ENCODE data around the gene PCBD1. TPM values are rescaled to one million over a fixed set of nuclear protein-coding genes. Genes with fewer than 3 reads are reported as not detected.

PCBD1 gene
- total and polyA plus RNA-seq, 2 donors from 2014 or later = 90.1 to 371 TPM

DNA sequence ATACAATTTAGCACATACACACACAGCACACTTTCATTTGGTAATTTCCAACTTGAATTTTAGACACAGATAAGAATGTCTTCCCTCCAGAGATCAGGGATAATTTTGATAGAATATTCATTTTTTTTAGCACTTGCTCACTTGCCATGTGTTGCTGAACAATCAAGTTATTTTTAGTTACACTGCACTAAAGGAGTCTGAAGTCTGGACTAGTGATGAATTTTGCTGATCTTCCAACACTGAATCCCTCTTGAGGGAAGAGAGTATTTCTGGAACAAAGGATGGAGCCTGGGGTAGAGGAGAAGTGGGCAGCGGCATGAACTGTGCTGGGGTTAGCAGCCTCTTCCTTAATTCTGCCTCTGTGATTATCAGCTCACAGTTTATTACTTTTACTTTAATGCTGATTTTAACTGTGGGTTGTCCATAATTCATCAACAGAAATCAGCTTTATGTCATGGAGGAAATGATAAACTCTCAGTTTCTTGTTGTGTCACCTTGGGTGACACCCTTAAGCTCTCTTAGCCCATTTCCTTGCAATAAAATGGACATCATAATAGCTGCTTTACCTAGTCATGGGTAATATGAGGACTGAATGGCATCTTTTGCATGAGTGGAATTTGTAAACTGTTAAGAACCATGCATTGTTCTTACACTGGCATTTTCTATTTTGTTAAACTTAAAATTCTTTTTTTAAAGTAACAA is 40.6 kb downstream of the PCBD1 start:
- Histone ChIP-seq H3K9me3 (ENCODE audit: control insufficient read depth in 2 of 3, insufficient read depth in 1 of 3, low read length in 3 of 3) (no peaks in the 10 kb centered on the region), H3K36me3 (ENCODE audit: control insufficient read depth in 2 of 3, insufficient read depth in 3 of 3, low read length in 3 of 3) (peaks cover 0 to 19% (median 3%) of the 10 kb centered on the region in 3 donors), H3K9ac (ENCODE audit: low read length in 3 of 3) (no peak overlapping the region), H3K27ac (ENCODE audit: low read depth in 2 of 2, low read length in 2 of 2) (no peak overlapping the region), H3K4me1 (ENCODE audit: control insufficient read depth in 2 of 3, insufficient read depth in 2 of 3, low read depth in 1 of 3, low read length in 3 of 3) (peaks cover 0 to 5% (median 3%) of the 10 kb centered on the region in 3 donors), H3K27me3 (ENCODE audit: control insufficient read depth, insufficient read depth, low read length) (no peaks in the 10 kb centered on the region), H3K4me3 (ENCODE audit: low read length in 3 of 3) (no peak overlapping the region)
- intact Hi-C loops (cut with DNase I) = no loop called here
- no peak for DNase-seq
- TF ChIP-seq, protein P1, sequence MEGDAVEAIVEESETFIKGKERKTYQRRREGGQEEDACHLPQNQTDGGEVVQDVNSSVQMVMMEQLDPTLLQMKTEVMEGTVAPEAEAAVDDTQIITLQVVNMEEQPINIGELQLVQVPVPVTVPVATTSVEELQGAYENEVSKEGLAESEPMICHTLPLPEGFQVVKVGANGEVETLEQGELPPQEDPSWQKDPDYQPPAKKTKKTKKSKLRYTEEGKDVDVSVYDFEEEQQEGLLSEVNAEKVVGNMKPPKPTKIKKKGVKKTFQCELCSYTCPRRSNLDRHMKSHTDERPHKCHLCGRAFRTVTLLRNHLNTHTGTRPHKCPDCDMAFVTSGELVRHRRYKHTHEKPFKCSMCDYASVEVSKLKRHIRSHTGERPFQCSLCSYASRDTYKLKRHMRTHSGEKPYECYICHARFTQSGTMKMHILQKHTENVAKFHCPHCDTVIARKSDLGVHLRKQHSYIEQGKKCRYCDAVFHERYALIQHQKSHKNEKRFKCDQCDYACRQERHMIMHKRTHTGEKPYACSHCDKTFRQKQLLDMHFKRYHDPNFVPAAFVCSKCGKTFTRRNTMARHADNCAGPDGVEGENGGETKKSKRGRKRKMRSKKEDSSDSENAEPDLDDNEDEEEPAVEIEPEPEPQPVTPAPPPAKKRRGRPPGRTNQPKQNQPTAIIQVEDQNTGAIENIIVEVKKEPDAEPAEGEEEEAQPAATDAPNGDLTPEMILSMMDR (IDR thresholded peaks at IDR 0.05; ENCODE audit: borderline replicate concordance, extremely low read depth, insufficient read depth) = no peak
- no peak for FAIRE-seq

DNA sequence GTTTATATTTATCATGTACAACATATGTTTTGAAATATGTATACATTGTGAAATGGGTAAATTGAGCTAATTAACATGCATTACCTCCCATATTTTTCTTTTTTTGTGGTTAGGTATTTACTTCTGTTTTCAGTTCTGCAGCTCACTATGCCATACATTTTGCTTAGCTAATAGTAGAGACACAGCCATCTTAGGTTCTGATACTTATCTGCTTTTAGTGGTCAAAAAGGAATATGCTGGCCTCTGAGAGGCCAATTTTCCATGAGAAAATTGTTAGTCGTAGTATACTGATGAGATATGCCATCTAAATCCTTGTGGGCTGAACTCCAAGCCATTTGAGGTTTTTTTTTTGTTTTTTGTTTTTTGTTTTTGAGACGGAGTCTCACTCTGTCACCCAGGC is 41.6 kb downstream of the PCBD1 start:
- no peak overlapping the region for H3K4me3 ChIP-seq (ENCODE audit: low read length in 3 of 3)
- TF ChIP-seq, protein P1 (IDR thresholded peaks at IDR 0.05; ENCODE audit: borderline replicate concordance, extremely low read depth, insufficient read depth) = no peak

DNA sequence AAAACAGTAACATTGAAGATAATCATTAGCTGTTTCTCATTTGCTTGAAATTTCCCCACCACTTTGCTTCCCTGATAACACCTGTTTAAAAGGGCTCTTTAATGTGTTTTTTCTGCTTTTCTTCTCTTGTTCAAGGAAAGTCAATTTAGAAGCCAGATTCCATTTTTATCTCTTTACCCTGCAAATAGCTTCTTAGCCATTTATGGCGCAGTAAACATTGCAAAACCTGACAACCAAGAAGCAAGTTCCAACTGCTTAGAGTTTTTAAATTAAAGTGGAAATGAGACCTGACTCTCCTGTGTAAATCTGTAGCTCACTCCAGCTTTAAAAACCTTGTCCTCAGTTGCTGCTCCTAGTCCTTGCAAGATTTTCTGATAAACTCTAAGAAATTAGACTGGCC is 42.5 kb downstream of the PCBD1 start:
- Histone ChIP-seq H3K27ac (ENCODE audit: low read depth in 2 of 2, low read length in 2 of 2) (no peak overlapping the region), H3K9me3 (ENCODE audit: control insufficient read depth in 2 of 3, insufficient read depth in 1 of 3, low read length in 3 of 3) (no peaks in the 10 kb centered on the region), H3K9ac (ENCODE audit: low read length in 3 of 3) (no peak overlapping the region), H3K4me1 (ENCODE audit: control insufficient read depth in 2 of 3, insufficient read depth in 2 of 3, low read depth in 1 of 3, low read length in 3 of 3) (peaks cover 0 to 5% (median 0%) of the 10 kb centered on the region in 3 donors), H3K36me3 (ENCODE audit: control insufficient read depth in 2 of 3, insufficient read depth in 3 of 3, low read length in 3 of 3) (peaks cover 0 to 8% (median 2%) of the 10 kb centered on the region in 3 donors), H3K4me3 (ENCODE audit: low read length in 3 of 3) (no peak overlapping the region), H3K27me3 (ENCODE audit: control insufficient read depth, insufficient read depth, low read length) (no peaks in the 10 kb centered on the region)
- intact Hi-C loops (cut with DNase I) = no loop called here
- DNase-seq = no peak
- FAIRE-seq = no peak
- TF ChIP-seq, protein P1 (IDR thresholded peaks at IDR 0.05; ENCODE audit: borderline replicate concordance, extremely low read depth, insufficient read depth) = no peak

More for the DNA sequence above, 41.6 kb downstream of the PCBD1 start:
- no peak for FAIRE-seq
- peaks cover 0 to 15% (median 2%) of the 10 kb centered on the region in 3 donors for H3K36me3 ChIP-seq (ENCODE audit: control insufficient read depth in 2 of 3, insufficient read depth in 3 of 3, low read length in 3 of 3)
- H3K9me3 ChIP-seq (ENCODE audit: control insufficient read depth in 2 of 3, insufficient read depth in 1 of 3, low read length in 3 of 3) = no peaks in the 10 kb centered on the region
- H3K9ac ChIP-seq (ENCODE audit: low read length in 3 of 3) = no peak overlapping the region
- intact Hi-C loops (cut with DNase I) = no loop called here
- no peak overlapping the region for H3K27ac ChIP-seq (ENCODE audit: low read depth in 2 of 2, low read length in 2 of 2)
- DNase-seq = no peak
- peaks cover 0 to 5% (median 1%) of the 10 kb centered on the region in 3 donors for H3K4me1 ChIP-seq (ENCODE audit: control insufficient read depth in 2 of 3, insufficient read depth in 2 of 3, low read depth in 1 of 3, low read length in 3 of 3)
- H3K27me3 ChIP-seq (ENCODE audit: control insufficient read depth, insufficient read depth, low read length) = no peaks in the 10 kb centered on the region
